SKM-1 (cell line): ENCODE data around the gene IP6K3.
A peak's percentile ranks its signal among the peaks of the same experiment; 100 is the strongest.

Source experiments
- DNase-seq: peaks from one replicate; lab custom pipeline; 2025; ENCODE audit not compliant: unreplicated experiment; lab: John Stamatoyannopoulos, UW

Gene IP6K3

GRCh38 chr6:33746651-33747100 is at the start of gene IP6K3:
Gene IP6K3 (minus strand): TSS chr6:33746905. CDS start chr6:33735476, 11,429 bp downstream.
- DNase-seq = no peak

- DNase-seq = no peak
Observed at GRCh38 chr6:33794910-33795623, 48.4 kb upstream of the IP6K3 start.

GRCh38 chr6:33792981-33793380 is 46.3 kb upstream of the IP6K3 start:
- DNase-seq = no peak

- no peak for DNase-seq
Observed at GRCh38 chr6:33791620-33792019, 44.9 kb upstream of the IP6K3 start.

- no peak for DNase-seq
Observed at GRCh38 chr6:33790910-33791309, 44.2 kb upstream of the IP6K3 start.

- no peak for DNase-seq
Observed at GRCh38 chr6:33790379-33790778, 43.7 kb upstream of the IP6K3 start.

- DNase-seq = no peak
Observed at GRCh38 chr6:33789550-33789895, 42.8 kb upstream of the IP6K3 start.

GRCh38 chr6:33788694-33789549 is 42.2 kb upstream of the IP6K3 start, which contains the start of gene LEMD2:
Gene LEMD2 (minus strand): TSS chr6:33789130. CDS start chr6:33789116, 14 bp downstream.
- DNase-seq = peak; percentile 65

GRCh38 chr6:33787954-33788693 is 41.4 kb upstream of the IP6K3 start:
- peak; percentile 91 for DNase-seq

GRCh38 chr6:33787346-33787953 is 40.7 kb upstream of the IP6K3 start:
- no peak for DNase-seq

- no peak for DNase-seq
Observed at GRCh38 chr6:33786736-33787135, 40.0 kb upstream of the IP6K3 start.

GRCh38 chr6:33785778-33786177 is 39.1 kb upstream of the IP6K3 start:
- DNase-seq = no peak

- no peak for DNase-seq
Observed at GRCh38 chr6:33784787-33785186, 38.1 kb upstream of the IP6K3 start.

GRCh38 chr6:33783781-33784520 is 37.2 kb upstream of the IP6K3 start:
- DNase-seq = no peak

GRCh38 chr6:33782561-33782960 is 35.9 kb upstream of the IP6K3 start:
- no peak for DNase-seq

- DNase-seq = no peak
Observed at GRCh38 chr6:33781131-33781975, 34.6 kb upstream of the IP6K3 start.

- no peak for DNase-seq
Observed at GRCh38 chr6:33779895-33780294, 33.2 kb upstream of the IP6K3 start.

GRCh38 chr6:33779290-33779689 is 32.6 kb upstream of the IP6K3 start:
- DNase-seq = no peak

- DNase-seq = no peak
Observed at GRCh38 chr6:33778444-33779121, 31.9 kb upstream of the IP6K3 start.
